Measurements from ENCODE around the gene MEPE. TPM values are rescaled to one million over a fixed set of nuclear protein-coding genes. Genes with fewer than 3 reads are reported as not detected.
"Not testable (repeated sequence)": the region's sequence is repeated elsewhere in the genome, so short reads cannot be mapped to it uniquely, and the experiment has no call there.

MEPE gene
- total and polyA plus RNA-seq, 2 experiments from 2014 or later, result not detected

DNA sequence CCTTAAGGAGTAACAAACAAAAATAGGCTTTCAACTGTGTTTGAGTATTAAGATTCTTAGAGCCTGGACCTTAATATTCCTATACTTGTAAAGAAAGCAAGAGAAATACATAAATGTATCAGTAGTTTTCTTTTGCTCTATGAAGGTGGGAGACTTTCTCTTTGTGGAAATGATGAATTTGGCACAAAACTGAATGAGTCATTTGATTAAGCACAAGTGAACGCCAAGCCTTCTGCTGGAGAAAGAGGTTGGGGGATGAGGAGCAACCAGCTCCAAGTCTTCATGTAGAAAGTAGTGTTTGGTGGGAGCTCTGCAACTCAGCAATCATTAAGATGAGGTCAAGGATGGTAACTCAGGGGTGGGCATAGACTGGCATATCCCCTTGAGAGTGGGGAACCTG lies 49.6 kb downstream of the MEPE start:
- peak; percentile 22 for DNase-seq

DNA sequence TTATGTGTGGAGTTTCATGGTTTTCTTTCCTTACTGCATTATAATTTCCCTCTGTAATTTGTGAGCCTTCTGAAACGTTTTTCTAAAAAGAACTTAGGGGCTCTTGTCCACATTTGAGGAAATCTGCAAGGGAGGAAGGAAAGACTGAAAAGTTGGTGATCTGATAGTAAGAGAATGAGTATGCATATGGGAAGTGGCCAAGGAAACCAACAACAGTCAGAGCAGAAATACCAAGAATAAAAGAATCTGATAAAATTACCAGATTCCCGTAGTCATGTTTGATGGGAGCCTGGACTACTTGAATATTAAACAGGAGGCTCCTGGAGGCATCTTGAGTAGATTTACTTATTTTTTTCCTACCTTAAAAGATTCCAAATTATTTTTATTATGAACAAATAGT lies 50.1 kb downstream of the MEPE start:
- DNase-seq, result no peak
- no peak overlapping the region for H3K9ac ChIP-seq
- WGBS, 2 experiments (ENCODE audit: low coverage in 1 of 2, low lambda C conversion rate in 2 of 2, missing lambda C conversion rate in 2 of 2), result 21 to 39% methylated on average over 2 of the region's 2 CpGs
- H3K9me2 ChIP-seq (ENCODE audit: insufficient read depth), result no peaks in the 10 kb centered on the region
- H3K4me1 ChIP-seq (ENCODE audit: insufficient read depth), result no peaks in the 10 kb centered on the region
- in situ Hi-C loops (cut with MboI), result no loop called here
- H3K9me3 ChIP-seq (ENCODE audit: low read depth), result no peaks in the 10 kb centered on the region
- no peaks in the 10 kb centered on the region for H3F3A ChIP-seq (ENCODE audit: insufficient read depth)
- no peak overlapping the region for H2AFZ ChIP-seq
- H3K4me2 ChIP-seq (ENCODE audit: unreplicated experiment), result no peak overlapping the region
- no peaks in the 10 kb centered on the region for H3K79me2 ChIP-seq (ENCODE audit: insufficient read depth)
- no peak for TF ChIP-seq EZH2 (IDR thresholded peaks at IDR 0.05; ENCODE audit: insufficient read depth, poor library complexity, severe bottlenecking)
- TF ChIP-seq EZH2phosphoT487 (IDR thresholded peaks at IDR 0.05; ENCODE audit: insufficient read depth, low read depth), result no peak
- no peak overlapping the region for H3K4me3 ChIP-seq
- H4K20me1 ChIP-seq (ENCODE audit: insufficient read depth), result no peaks in the 10 kb centered on the region
- no peaks in the 10 kb centered on the region for H3K36me3 ChIP-seq (ENCODE audit: low read depth)
- H3K27me3 ChIP-seq (replicated peaks; ENCODE audit: insufficient read depth), result peaks cover 40% of the 10 kb centered on the region
- H3K27ac ChIP-seq, result no peak overlapping the region

More for the DNA sequence above, 49.6 kb downstream of the MEPE start:
- Histone ChIP-seq H4K20me1 (ENCODE audit: insufficient read depth) (no peaks in the 10 kb centered on the region), H3K9me3 (ENCODE audit: low read depth) (no peaks in the 10 kb centered on the region), H2AFZ (no peak overlapping the region), H3K9ac (no peak overlapping the region), H3K4me2 (ENCODE audit: unreplicated experiment) (no peak overlapping the region), H3K27ac (no peak overlapping the region), H3K4me3 (no peak overlapping the region), H3K79me2 (ENCODE audit: insufficient read depth) (no peaks in the 10 kb centered on the region), H3K27me3 (replicated peaks; ENCODE audit: insufficient read depth) (peaks cover 40% of the 10 kb centered on the region), H3K9me2 (ENCODE audit: insufficient read depth) (no peaks in the 10 kb centered on the region), H3F3A (ENCODE audit: insufficient read depth) (no peaks in the 10 kb centered on the region), H3K36me3 (ENCODE audit: low read depth) (no peaks in the 10 kb centered on the region), H3K4me1 (ENCODE audit: insufficient read depth) (no peaks in the 10 kb centered on the region)
- in situ Hi-C loops (cut with MboI), result no loop called here
- no peak for TF ChIP-seq EZH2 (IDR thresholded peaks at IDR 0.05; ENCODE audit: insufficient read depth, poor library complexity, severe bottlenecking)
- TF ChIP-seq EZH2phosphoT487 (IDR thresholded peaks at IDR 0.05; ENCODE audit: insufficient read depth, low read depth), result no peak
- 48 to 64% methylated on average over 1 of the region's 1 CpG for WGBS, 2 experiments (ENCODE audit: low coverage in 1 of 2, low lambda C conversion rate in 2 of 2, missing lambda C conversion rate in 2 of 2)

DNA sequence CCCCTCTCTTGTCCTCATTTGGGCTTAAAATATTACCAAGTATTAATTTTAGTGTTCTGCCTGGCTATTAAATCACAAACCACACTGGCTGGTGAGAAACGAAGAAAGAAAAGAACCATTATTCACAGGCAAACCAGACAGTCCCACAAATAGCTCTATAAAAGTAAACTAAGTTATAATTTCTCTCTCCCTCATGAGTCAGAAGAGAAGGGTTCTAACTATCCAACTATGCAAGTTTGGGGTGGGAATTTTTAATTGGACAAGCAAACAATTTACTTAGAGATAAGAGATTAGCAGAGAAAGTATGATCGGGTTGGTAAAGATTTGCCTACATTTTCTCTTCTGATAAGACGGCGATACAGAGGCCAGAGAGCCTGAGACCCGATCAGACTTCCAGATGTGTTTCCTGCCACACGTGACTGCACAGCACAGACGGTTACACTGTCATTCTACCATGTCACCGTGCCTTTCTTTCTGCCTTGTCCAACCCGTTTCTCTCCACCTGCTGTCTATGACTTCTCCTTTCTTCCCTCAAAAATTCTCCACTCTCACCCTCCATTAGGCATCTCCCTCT lies 52.3 kb downstream of the MEPE start:
- H3K4me1 ChIP-seq (ENCODE audit: insufficient read depth), result no peaks in the 10 kb centered on the region
- in situ Hi-C loops (cut with MboI), result no loop called here
- no peaks in the 10 kb centered on the region for H3K36me3 ChIP-seq (ENCODE audit: low read depth)
- H3K79me2 ChIP-seq (ENCODE audit: insufficient read depth), result no peaks in the 10 kb centered on the region
- H3K9me3 ChIP-seq (ENCODE audit: low read depth), result no peaks in the 10 kb centered on the region
- no peak overlapping the region for H3K27ac ChIP-seq
- no peak for DNase-seq
- H3K27me3 ChIP-seq (replicated peaks; ENCODE audit: insufficient read depth), result peaks cover 45% of the 10 kb centered on the region
- no peaks in the 10 kb centered on the region for H3F3A ChIP-seq (ENCODE audit: insufficient read depth)
- H3K4me2 ChIP-seq (ENCODE audit: unreplicated experiment), result no peak overlapping the region
- no peak overlapping the region for H3K9ac ChIP-seq
- no peak overlapping the region for H3K4me3 ChIP-seq
- 47 to 52% methylated on average over 9 of the region's 9 CpGs for WGBS, 2 experiments (ENCODE audit: low coverage in 1 of 2, low lambda C conversion rate in 2 of 2, missing lambda C conversion rate in 2 of 2)
- H2AFZ ChIP-seq, result no peak overlapping the region
- H4K20me1 ChIP-seq (ENCODE audit: insufficient read depth), result no peaks in the 10 kb centered on the region
- TF ChIP-seq EZH2 (IDR thresholded peaks at IDR 0.05; ENCODE audit: insufficient read depth, poor library complexity, severe bottlenecking) (no peak), EZH2phosphoT487 (IDR thresholded peaks at IDR 0.05; ENCODE audit: insufficient read depth, low read depth) (no peak)
- no peaks in the 10 kb centered on the region for H3K9me2 ChIP-seq (ENCODE audit: insufficient read depth)

GRCh38 chr4:87886083-87886482 lies 53.3 kb downstream of the MEPE start:
- Histone ChIP-seq H3K27ac (no peak overlapping the region), H3K4me1 (ENCODE audit: insufficient read depth) (no peaks in the 10 kb centered on the region), H3K36me3 (ENCODE audit: low read depth) (no peaks in the 10 kb centered on the region), H3K79me2 (ENCODE audit: insufficient read depth) (no peaks in the 10 kb centered on the region), H3K4me2 (ENCODE audit: unreplicated experiment) (no peak overlapping the region), H3K9me2 (ENCODE audit: insufficient read depth) (no peaks in the 10 kb centered on the region), H2AFZ (no peak overlapping the region), H3K27me3 (replicated peaks; ENCODE audit: insufficient read depth) (peaks cover 51% of the 10 kb centered on the region), H4K20me1 (ENCODE audit: insufficient read depth) (no peaks in the 10 kb centered on the region), H3F3A (ENCODE audit: insufficient read depth) (no peaks in the 10 kb centered on the region), H3K9me3 (ENCODE audit: low read depth) (no peaks in the 10 kb centered on the region), H3K4me3 (no peak overlapping the region), H3K9ac (no peak overlapping the region)
- TF ChIP-seq EZH2 (IDR thresholded peaks at IDR 0.05; ENCODE audit: insufficient read depth, poor library complexity, severe bottlenecking), result no peak
- TF ChIP-seq EZH2phosphoT487 (IDR thresholded peaks at IDR 0.05; ENCODE audit: insufficient read depth, low read depth), result no peak
- WGBS, 2 experiments (ENCODE audit: low coverage in 1 of 2, low lambda C conversion rate in 2 of 2, missing lambda C conversion rate in 2 of 2), result 34 to 41% methylated on average over 6 of the region's 6 CpGs
- in situ Hi-C loops (cut with MboI), result no loop called here
- no peak for DNase-seq

GRCh38 chr4:87890753-87891152 lies 58.0 kb downstream of the MEPE start:
- DNase-seq; H3K4me1 ChIP-seq (ENCODE audit: insufficient read depth); H3K79me2 ChIP-seq (ENCODE audit: insufficient read depth); H3K9me3 ChIP-seq (ENCODE audit: low read depth); H3K4me2 ChIP-seq (ENCODE audit: unreplicated experiment); H3K4me3 ChIP-seq; H3K9me2 ChIP-seq (ENCODE audit: insufficient read depth); H3K36me3 ChIP-seq (ENCODE audit: low read depth); H2AFZ ChIP-seq; H3F3A ChIP-seq (ENCODE audit: insufficient read depth); H4K20me1 ChIP-seq (ENCODE audit: insufficient read depth); H3K9ac ChIP-seq; in situ Hi-C loops (cut with MboI); H3K27ac ChIP-seq: not testable (repeated sequence)
- H3K27me3 ChIP-seq (replicated peaks; ENCODE audit: insufficient read depth), result peaks cover 30% of the 10 kb centered on the region; the same call in 1 of the 2 replicates

Data from GM23248 (cell line).